ENCODE measurements around the gene SCAP. TPM values are rescaled to one million over a fixed set of nuclear protein-coding genes. Genes with fewer than 3 reads are reported as not detected.

The SCAP gene
- polyA plus RNA-seq, 1 of the 3 experiments (the other 2 are of a cell fraction) = 28.0 TPM

DNA sequence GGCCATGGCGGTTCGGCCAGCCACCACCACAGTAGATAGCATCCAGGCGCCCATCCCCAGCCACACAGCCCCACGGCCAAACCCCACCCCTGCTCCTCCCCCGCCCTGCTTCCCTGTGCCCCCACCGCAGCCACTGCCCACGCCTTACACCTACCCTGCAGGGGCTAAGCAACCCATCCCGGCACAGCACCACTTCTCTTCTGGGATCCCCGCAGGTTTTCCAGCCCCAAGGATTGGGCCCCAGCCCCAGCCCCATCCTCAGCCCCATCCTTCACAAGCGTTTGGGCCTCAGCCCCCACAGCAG, 65.4 kb downstream of the SCAP start:
- Histone ChIP-seq H3K9me3 (no peaks in the 10 kb centered on the region), H3K36me3 (replicated peaks in 1 of 2; ENCODE audit: control insufficient read depth in 1 of 2, insufficient read depth in 2 of 2, low read length in 1 of 2) (peaks cover 0 to 79% of the 10 kb centered on the region in 2 experiments), H3K4me1 (ENCODE audit: control insufficient read depth in 1 of 2, insufficient read depth in 2 of 2, low read depth in 1 of 2, low read length in 1 of 2) (peaks cover 0 to 11% of the 10 kb centered on the region in 2 experiments; a peak in 1 of 4 replicates), H2AFZ (ENCODE audit: low read depth) (no peak overlapping the region), H3K4me3 (ENCODE audit: low read depth in 2 of 2, low read length in 1 of 2) (no peak overlapping the region), H3F3A (replicated peaks; ENCODE audit: insufficient read depth) (no peaks in the 10 kb centered on the region), H3K9me2 (no peaks in the 10 kb centered on the region), H3K27me3 (ENCODE audit: insufficient read depth) (no peaks in the 10 kb centered on the region), H3K9ac (no peak overlapping the region), H3K79me2 (ENCODE audit: insufficient read depth) (0 out of 2 replicates have a peak, but pooled peaks cover 2% of the 10 kb centered on the region), H4K20me1 (ENCODE audit: insufficient read depth) (0 out of 2 replicates have a peak, but pooled peaks cover under 1% of the 10 kb centered on the region), H3K27ac (ENCODE audit: low read depth in 2 of 2, low read length in 1 of 2) (no peak overlapping the region), H3K4me2 (no peak overlapping the region)
- no peak for TF ChIP-seq FOXM1 (IDR thresholded peaks at IDR 0.05; ENCODE audit: low read depth)
- TF ChIP-seq, protein P1, sequence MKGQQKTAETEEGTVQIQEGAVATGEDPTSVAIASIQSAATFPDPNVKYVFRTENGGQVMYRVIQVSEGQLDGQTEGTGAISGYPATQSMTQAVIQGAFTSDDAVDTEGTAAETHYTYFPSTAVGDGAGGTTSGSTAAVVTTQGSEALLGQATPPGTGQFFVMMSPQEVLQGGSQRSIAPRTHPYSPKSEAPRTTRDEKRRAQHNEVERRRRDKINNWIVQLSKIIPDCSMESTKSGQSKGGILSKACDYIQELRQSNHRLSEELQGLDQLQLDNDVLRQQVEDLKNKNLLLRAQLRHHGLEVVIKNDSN (IDR thresholded peaks at IDR 0.05; ENCODE audit: borderline replicate concordance, low read depth) = no peak
- TF ChIP-seq SMC3 (IDR thresholded peaks at IDR 0.05; ENCODE audit: low read depth, low read length) = no peak
- TF ChIP-seq, protein P2, sequence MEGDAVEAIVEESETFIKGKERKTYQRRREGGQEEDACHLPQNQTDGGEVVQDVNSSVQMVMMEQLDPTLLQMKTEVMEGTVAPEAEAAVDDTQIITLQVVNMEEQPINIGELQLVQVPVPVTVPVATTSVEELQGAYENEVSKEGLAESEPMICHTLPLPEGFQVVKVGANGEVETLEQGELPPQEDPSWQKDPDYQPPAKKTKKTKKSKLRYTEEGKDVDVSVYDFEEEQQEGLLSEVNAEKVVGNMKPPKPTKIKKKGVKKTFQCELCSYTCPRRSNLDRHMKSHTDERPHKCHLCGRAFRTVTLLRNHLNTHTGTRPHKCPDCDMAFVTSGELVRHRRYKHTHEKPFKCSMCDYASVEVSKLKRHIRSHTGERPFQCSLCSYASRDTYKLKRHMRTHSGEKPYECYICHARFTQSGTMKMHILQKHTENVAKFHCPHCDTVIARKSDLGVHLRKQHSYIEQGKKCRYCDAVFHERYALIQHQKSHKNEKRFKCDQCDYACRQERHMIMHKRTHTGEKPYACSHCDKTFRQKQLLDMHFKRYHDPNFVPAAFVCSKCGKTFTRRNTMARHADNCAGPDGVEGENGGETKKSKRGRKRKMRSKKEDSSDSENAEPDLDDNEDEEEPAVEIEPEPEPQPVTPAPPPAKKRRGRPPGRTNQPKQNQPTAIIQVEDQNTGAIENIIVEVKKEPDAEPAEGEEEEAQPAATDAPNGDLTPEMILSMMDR (IDR thresholded peaks at IDR 0.05) = no peak
- TF ChIP-seq, protein P3, sequence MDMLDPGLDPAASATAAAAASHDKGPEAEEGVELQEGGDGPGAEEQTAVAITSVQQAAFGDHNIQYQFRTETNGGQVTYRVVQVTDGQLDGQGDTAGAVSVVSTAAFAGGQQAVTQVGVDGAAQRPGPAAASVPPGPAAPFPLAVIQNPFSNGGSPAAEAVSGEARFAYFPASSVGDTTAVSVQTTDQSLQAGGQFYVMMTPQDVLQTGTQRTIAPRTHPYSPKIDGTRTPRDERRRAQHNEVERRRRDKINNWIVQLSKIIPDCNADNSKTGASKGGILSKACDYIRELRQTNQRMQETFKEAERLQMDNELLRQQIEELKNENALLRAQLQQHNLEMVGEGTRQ (IDR thresholded peaks at IDR 0.05; ENCODE audit: borderline replicate concordance, low read depth, low read length) = no peak
- no peak for TF ChIP-seq POLR2AphosphoS5 (IDR thresholded peaks at IDR 0.05; ENCODE audit: low read depth, low read length)
- TF ChIP-seq SIN3A (IDR thresholded peaks at IDR 0.05; ENCODE audit: borderline replicate concordance, low read depth, low read length) = no peak
- TF ChIP-seq RXRA (IDR thresholded peaks at IDR 0.05; ENCODE audit: borderline replicate concordance, low read depth) = no peak
- TF ChIP-seq MXI1 (IDR thresholded peaks at IDR 0.05; ENCODE audit: low read depth, low read length) = no peak
- TF ChIP-seq, protein P4, sequence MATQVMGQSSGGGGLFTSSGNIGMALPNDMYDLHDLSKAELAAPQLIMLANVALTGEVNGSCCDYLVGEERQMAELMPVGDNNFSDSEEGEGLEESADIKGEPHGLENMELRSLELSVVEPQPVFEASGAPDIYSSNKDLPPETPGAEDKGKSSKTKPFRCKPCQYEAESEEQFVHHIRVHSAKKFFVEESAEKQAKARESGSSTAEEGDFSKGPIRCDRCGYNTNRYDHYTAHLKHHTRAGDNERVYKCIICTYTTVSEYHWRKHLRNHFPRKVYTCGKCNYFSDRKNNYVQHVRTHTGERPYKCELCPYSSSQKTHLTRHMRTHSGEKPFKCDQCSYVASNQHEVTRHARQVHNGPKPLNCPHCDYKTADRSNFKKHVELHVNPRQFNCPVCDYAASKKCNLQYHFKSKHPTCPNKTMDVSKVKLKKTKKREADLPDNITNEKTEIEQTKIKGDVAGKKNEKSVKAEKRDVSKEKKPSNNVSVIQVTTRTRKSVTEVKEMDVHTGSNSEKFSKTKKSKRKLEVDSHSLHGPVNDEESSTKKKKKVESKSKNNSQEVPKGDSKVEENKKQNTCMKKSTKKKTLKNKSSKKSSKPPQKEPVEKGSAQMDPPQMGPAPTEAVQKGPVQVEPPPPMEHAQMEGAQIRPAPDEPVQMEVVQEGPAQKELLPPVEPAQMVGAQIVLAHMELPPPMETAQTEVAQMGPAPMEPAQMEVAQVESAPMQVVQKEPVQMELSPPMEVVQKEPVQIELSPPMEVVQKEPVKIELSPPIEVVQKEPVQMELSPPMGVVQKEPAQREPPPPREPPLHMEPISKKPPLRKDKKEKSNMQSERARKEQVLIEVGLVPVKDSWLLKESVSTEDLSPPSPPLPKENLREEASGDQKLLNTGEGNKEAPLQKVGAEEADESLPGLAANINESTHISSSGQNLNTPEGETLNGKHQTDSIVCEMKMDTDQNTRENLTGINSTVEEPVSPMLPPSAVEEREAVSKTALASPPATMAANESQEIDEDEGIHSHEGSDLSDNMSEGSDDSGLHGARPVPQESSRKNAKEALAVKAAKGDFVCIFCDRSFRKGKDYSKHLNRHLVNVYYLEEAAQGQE (IDR thresholded peaks at IDR 0.05; ENCODE audit: low read depth, low read length) = no peak
- TF ChIP-seq, protein P5, sequence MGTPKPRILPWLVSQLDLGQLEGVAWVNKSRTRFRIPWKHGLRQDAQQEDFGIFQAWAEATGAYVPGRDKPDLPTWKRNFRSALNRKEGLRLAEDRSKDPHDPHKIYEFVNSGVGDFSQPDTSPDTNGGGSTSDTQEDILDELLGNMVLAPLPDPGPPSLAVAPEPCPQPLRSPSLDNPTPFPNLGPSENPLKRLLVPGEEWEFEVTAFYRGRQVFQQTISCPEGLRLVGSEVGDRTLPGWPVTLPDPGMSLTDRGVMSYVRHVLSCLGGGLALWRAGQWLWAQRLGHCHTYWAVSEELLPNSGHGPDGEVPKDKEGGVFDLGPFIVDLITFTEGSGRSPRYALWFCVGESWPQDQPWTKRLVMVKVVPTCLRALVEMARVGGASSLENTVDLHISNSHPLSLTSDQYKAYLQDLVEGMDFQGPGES (IDR thresholded peaks at IDR 0.05; ENCODE audit: low read depth, low read length) = no peak
- no peak for TF ChIP-seq EZH2phosphoT487 (IDR thresholded peaks at IDR 0.05; ENCODE audit: borderline replicate concordance, low read depth)
- TF ChIP-seq ELF1 (IDR thresholded peaks at IDR 0.05) = no peak
- no peak for TF ChIP-seq RCOR1 (IDR thresholded peaks at IDR 0.05; ENCODE audit: low read length)
- TF ChIP-seq FOXJ3 (CRISPR knock-in tag; IDR thresholded peaks at IDR 0.05) = no peak
- no peak for DNase-seq
- 84% methylated on average over 10 of the region's 10 CpGs for WGBS (ENCODE audit: low lambda C conversion rate)
- ChIA-PET POLR2A (interaction anchor here (1.2 kb wide), 1 partner anchor 30 kb away, joined by 3 read pairs; the partner anchor contains the start of gene PTPN23), CTCF (interaction anchor here (3.2 to 7.1 kb wide), 2 partner anchors 10 to 11 kb away, joined by 28 to 48 read pairs; no protein-coding TSS in a partner anchor)

Data from SK-N-SH (cell line).